HG03442 (cell line): ENCODE data around the gene UTP14C.
"Not testable (repeated sequence)": the region's sequence is repeated elsewhere in the genome, so short reads cannot be mapped to it uniquely, and the experiment has no call there.

ENCODE experiments used
- ATAC-seq: cut with Tn5 transposase; IDR thresholded peaks from one replicate; pipeline ENCODE4 v1.9.1; 2021; ENCODE audit warnings: mild to moderate bottlenecking, moderate library complexity; ENCODE audit not compliant: unreplicated experiment

UTP14C gene

DNA sequence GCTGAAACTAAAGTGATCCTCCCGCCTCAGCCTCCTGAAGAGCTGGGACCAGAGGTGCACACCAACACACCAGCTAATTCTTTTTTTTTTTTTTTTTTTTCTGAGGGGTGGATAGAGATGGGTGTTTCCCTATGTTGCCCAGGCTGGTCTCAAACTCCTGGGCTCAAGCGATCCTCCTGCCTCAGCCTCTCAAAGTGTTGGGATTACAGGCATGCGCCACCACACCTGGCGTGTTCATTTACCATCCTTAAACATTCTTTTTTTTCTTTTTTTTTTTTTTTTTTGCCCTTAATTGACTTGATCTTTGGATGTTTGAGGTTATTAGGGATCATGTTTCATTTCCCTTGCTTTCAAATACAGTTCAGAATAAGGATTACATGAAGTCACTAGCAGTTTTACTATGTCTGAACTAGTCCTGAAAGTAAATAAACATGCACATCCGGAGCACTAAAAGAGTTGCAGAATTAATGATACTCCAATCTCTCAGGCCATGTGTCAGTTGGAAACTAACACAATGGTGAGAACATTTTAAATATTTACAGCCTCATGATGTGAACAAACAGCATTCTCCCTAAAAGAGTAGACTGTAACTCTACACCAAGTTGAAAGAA lies 10.2 kb downstream of the UTP14C start:
- ATAC-seq, result no peak

DNA sequence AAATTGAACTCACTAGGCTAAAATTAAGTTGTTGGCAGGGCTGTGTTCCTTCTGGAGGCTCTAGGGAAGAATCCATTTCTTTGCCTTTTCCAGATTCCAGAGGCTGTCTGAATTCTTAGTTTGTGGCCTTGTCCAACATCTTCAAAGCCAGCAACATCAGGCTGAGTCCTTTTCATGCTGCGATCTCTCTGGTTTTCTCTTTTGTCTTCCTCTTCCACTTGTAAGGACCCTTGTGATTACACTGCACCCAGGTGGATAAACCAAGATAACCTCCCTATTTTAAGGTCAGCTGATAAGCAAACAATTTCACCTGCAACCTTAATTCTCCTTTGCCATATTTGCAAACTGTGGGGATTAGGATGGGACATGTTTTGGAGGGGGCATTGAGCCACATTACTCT lies 11.5 kb downstream of the UTP14C start:
- ATAC-seq, result no peak

DNA sequence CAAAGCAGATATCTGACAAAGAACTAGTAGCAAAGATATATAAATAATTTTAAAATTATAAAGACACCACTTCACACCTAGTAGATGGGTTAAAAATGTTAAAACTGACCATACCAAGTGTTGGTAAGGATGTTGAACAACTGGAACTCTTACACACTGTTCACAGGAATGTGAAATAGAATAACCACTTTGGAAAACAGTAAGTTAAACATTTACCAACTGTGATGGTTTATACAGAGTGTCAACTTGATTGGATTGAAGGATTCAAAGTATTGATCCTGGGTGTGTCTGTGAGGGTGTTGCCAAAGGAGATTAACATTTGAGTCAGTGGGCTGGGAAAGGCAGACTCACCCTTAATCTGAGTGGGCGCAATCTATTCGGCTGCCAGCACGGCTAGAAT lies 19.2 kb downstream of the UTP14C start:
- ATAC-seq, result no peak

DNA sequence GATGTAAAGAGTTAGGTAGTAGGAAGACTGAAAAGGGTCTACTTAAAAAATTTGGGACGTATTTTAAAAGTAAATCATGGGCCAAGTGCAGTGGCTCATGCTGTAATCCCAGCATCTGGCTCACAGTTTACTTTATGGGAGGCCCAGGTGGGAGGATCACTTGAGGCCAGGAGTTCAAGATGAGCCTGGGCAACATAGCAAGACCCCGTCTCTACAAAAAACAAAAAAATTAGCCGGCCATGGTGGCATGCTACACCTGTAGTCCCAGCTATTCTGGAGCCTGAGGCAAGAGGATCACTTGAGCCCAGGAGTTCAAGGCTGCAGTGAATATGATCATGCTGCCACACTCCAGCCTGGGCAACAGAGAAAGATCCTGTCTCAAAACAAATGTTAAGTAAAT lies 23.0 kb downstream of the UTP14C start:
- no peak for ATAC-seq

DNA sequence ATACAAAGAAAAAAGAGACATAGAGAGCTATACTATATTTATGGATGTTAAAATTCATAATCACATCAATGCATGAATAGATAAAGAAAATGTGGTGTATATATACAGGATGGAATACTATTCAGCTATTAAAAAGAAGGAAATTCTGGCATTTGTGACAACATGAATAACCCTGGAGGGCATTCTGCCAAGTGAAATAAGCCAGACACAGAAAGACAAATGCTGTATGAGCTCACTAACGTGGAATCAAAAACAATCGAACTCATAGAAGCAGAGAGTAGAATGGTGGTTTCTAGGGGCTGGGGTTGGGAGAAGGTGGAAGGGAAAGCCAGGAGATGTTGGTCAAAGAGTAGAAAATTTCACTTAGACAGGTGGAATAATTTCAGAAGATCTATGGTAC lies 24.0 kb downstream of the UTP14C start:
- ATAC-seq, result no peak

DNA sequence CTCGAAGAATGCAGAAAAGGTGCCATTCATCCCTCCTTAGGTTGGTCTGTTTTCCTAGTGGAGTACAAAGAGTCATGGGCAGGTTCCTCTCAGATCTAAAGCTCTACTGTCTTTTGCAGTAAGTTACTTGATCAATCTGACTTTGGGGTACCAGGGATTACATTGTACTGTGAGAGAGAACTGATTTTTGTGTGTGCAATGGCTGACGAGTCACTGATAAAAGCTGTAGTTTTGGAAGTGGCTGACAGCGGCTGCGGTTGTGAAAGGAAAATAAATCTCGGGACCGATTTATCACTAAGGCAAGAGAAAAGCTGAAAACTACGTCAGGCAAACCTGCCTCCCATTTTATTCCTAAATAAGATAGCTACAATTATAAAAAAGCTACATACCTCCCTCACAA lies 26.9 kb downstream of the UTP14C start:
- no peak for ATAC-seq

DNA sequence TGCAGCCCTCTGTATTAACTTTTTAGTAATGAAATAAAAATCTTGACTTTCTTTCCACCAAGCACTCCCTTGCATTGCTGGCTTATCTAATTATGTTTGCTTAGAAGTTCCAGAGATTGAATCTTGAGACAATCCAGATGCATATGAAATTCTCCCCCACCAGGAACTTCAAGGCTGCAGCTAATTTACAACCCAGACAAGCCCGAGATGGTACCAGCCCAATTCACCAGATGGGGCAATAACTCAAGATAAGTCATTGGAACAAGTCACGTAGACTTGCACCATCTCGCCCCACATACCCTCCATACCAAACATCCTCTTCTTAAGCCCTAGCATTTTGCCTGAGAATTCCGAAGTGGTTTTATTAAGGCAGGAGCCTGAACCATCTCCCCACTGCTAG lies 29.0 kb downstream of the UTP14C start:
- ATAC-seq, result no peak

DNA sequence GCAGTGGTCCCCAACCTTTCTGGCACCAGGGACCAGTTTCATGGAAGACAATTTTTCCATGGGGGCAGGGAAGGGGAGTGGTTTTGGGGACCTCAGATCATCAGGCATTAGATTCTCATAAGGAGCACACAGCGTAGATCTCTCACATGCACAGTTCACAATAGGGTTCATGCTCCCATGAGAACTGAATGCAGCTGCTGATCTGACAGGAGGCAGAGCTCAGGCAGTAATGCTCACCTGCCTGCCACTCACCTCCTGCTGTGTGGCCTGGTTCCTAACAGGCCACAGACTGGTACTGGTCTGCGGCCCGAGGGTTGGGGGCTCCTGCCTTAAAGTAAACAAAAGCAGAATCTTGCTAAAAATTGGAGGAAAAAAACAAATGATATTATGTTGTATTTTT lies 36.6 kb downstream of the UTP14C start:
- ATAC-seq, result not testable (repeated sequence)

DNA sequence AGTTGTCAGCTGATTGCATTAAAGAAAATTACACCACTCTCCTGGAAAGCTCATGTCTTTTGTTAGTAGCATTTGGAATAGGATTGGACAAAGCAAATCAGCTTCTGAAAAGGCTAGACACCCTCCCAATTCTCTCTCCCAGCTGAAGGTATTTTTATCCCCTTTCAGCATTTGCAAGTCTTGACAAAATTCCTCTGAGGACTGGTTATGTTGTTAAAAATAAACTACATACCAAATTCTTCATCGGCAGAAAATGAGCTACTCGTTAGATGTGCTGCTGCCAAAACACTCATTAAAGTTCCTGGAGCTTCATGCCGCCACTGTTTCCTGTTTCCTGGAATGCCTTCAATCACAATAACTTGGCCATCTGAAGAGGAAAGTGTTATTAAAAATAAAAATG lies 37.1 kb downstream of the UTP14C start:
- ATAC-seq, result no peak

DNA sequence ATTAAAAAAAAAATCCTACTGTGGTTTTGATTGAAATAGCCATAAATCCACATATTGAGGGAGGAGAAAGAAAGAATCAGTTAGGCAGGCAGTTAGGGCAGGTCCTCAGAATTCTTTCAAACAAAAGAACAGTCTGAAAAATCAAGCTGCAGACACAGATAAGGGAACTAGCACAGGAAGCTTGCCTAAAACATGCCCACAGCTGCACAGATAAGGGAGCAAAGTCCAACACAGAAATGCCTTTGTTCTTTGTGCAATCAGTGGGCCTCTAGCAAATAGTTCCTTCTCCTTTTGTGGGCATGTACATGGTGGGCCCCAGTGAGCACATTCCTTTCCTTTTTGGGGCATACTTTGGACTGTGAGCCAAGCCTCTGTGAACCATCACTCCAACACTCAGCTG lies 42.7 kb downstream of the UTP14C start:
- ATAC-seq, result no peak

DNA sequence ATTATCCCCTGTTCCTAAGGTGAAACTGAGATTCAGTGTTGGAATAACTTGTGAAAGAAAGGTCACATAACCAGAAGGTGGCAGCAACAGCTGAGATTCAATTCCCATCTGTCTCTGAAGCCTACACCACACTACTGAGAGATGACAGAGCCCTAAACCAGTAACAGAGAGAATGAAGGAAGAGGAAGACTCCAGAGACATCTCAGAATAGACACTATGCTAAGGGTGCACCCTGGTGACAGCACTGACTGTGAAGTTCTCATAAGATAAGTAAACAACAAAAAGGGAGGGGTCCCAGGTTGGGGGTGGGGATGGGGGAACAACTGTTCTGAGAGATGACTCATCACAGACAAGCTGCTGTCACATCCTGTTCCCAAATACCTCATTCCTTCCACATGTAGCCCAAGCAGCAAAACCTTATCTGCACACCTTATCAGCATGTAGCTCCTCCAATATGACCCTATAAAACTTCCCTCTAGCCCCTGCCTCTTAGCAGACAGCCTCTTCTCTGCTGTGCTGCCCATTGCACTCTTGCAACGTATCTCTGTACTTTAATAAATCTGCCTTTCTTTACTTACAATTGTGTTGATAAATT lies 46.5 kb downstream of the UTP14C start:
- no peak for ATAC-seq
